RWPE2 (cell line): ENCODE results near the gene RUFY1.
A peak's percentile ranks its signal among the peaks of the same experiment; 100 is the strongest.
"Not testable (repeated sequence)": the region's sequence is repeated elsewhere in the genome, so short reads cannot be mapped to it uniquely, and the experiment has no call there.

Source experiments
- ATAC-seq: fragments of 200-7000 bp; cut with Tn5 transposase; 3 replicates; pipeline ENCODE4 v1.9.1; 2021; ENCODE audit warnings: low read depth
- DNase-seq: peaks from one replicate; pipeline ENCODE4 v3.0.0-alpha.2; 2020; ENCODE audit warnings: low spot score
- H3K27ac ChIP-seq: fragments of 450-650 bp; 2 replicates; pipeline ENCODE4 v1.5.1; 2017; ENCODE audit warnings: mild to moderate bottlenecking; ENCODE audit not compliant: poor library complexity, severe bottlenecking
- H3K27me3 ChIP-seq: fragments of 250-450 bp; sonication (Bioruptor Pico); 2 replicates; pipeline ENCODE4 v1.5.1; 2021; ENCODE audit warnings: mild to moderate bottlenecking, moderate library complexity; ENCODE audit not compliant: insufficient read depth, poor library complexity, severe bottlenecking
- H3K36me3 ChIP-seq: fragments of 250-450 bp; sonication (Bioruptor Pico); 2 replicates; pipeline ENCODE4 v1.5.1; 2020; ENCODE audit warnings: low read depth, mild to moderate bottlenecking, moderate library complexity
- H3K4me1 ChIP-seq: fragments of 250-450 bp; sonication (Bioruptor Pico); 2 replicates; pipeline ENCODE4 v1.5.1; 2021; ENCODE audit warnings: mild to moderate bottlenecking, moderate library complexity; ENCODE audit not compliant: insufficient read depth, poor library complexity, severe bottlenecking
- H3K4me3 ChIP-seq: fragments of 250-450 bp; sonication (Bioruptor Pico); 2 replicates; pipeline ENCODE4 v1.5.1; 2021; ENCODE audit warnings: mild to moderate bottlenecking, moderate library complexity; ENCODE audit not compliant: severe bottlenecking
- H3K9me3 ChIP-seq: fragments of 250-450 bp; sonication (Bioruptor Pico); 2 replicates; pipeline ENCODE4 v1.5.1; 2021; ENCODE audit warnings: mild to moderate bottlenecking, moderate library complexity; ENCODE audit not compliant: severe bottlenecking
- CTCF ChIP-seq: fragments of 450-650 bp; IDR thresholded peaks from one replicate; pipeline ENCODE4 v1.5.1; 2017; ENCODE audit warnings: mild to moderate bottlenecking, moderate library complexity; ENCODE audit not compliant: poor library complexity, severe bottlenecking

Gene RUFY1

GRCh38 chr5:179624841-179625271, 74.5 kb downstream of the RUFY1 start:
- no peak for ATAC-seq
- Histone ChIP-seq H3K9me3 (no peaks in the 10 kb centered on the region), H3K27me3 (no peaks in the 10 kb centered on the region), H3K36me3 (peaks cover 38% of the 10 kb centered on the region), H3K4me1 (peaks cover 21% of the 10 kb centered on the region), H3K4me3 (no peak overlapping the region), H3K27ac (peak overlapping the region; percentile 87)
- no peak for TF ChIP-seq CTCF
- DNase-seq: no peak

- Histone ChIP-seq H3K4me3 (peak overlapping the region; percentile 26), H3K27ac (peak overlapping the region; percentile 21)
- not testable (repeated sequence) for H3K9me3 ChIP-seq, H3K27me3 ChIP-seq, DNase-seq, H3K4me1 ChIP-seq, H3K36me3 ChIP-seq
- peak; percentile 17 for TF ChIP-seq CTCF
- peak; percentile 72 for ATAC-seq
Measured at GRCh38 chr5:179633501-179634369, 83.4 kb downstream of the RUFY1 start.

DNA sequence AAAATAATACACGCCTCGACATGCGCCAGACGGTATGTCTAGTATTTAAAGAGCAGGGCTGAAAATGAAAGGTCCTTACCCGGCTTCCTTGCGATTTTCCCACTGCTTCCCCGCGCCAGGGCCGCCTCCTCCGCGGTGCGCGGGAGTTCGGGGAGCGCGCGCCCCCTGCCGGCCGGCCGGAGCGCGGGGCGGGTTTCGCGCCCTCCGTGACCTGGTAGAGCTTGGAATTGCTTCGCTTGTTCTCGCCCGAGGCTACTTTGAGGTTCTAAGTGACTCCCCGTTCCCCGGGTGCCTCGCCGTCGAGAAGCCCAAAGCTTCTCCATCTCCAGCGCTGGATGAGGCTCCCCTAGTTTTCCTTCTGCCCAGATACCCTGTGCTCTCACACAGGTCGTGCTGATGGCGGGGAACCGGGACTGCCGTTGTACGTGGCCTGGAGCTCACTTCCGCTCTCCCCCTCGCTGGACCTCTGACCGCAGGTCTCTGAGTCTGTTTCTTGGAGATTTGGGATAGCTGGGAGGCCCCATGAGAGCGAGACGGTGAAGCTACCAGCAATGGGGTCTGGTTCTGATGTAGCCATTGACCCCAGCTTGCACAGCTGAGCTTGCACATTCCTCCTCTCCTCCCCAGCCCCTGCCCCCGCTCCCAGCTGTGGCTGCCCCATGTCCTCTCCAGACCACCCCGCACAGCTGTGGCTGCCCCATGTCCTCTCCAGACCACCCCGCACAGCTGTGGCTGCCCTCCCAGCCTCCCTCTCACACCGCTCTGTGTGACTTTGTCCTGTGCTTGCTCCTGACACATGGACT, 84.2 kb downstream of the RUFY1 start:
- H3K27ac ChIP-seq, H3K4me3 ChIP-seq, H3K4me1 ChIP-seq, H3K27me3 ChIP-seq, H3K9me3 ChIP-seq, DNase-seq, H3K36me3 ChIP-seq: not testable (repeated sequence)
- TF ChIP-seq CTCF: peak; percentile 5
- ATAC-seq: peak; percentile 90

- H3K9me3 ChIP-seq, ATAC-seq, H3K27me3 ChIP-seq, DNase-seq, H3K4me1 ChIP-seq, H3K4me3 ChIP-seq, H3K36me3 ChIP-seq, H3K27ac ChIP-seq: not testable (repeated sequence)
Measured at GRCh38 chr5:179639296-179639695, 88.9 kb downstream of the RUFY1 start.

DNA sequence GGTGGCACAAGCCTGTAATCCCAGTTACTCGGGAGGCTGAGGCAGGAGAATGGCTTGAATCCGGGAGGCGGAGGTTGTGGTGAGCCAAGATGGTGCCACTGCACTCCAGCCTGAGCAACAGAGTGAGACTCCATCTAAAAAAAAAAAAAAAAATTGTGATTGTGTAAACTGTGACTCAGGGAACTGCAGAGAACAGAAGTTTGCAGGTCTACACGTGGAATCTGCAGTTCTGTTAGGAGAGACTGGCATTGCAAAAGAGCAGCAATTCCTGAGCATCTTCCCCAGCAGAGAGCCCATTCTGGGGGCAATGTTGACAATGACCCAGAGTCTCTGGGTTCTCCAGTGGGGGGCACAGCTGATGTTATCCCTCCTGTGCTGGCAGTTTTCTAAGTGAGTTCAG, 91.4 kb downstream of the RUFY1 start:
- not testable (repeated sequence) for H3K9me3 ChIP-seq, H3K4me3 ChIP-seq, H3K36me3 ChIP-seq, H3K27ac ChIP-seq, H3K27me3 ChIP-seq, H3K4me1 ChIP-seq, ATAC-seq, DNase-seq

- not testable (repeated sequence) for H3K9me3 ChIP-seq, H3K27me3 ChIP-seq, ATAC-seq, H3K4me1 ChIP-seq, H3K36me3 ChIP-seq, H3K4me3 ChIP-seq, H3K27ac ChIP-seq
- peak; percentile 29 for DNase-seq
Measured at GRCh38 chr5:179642626-179643025, 92.3 kb downstream of the RUFY1 start.

DNA sequence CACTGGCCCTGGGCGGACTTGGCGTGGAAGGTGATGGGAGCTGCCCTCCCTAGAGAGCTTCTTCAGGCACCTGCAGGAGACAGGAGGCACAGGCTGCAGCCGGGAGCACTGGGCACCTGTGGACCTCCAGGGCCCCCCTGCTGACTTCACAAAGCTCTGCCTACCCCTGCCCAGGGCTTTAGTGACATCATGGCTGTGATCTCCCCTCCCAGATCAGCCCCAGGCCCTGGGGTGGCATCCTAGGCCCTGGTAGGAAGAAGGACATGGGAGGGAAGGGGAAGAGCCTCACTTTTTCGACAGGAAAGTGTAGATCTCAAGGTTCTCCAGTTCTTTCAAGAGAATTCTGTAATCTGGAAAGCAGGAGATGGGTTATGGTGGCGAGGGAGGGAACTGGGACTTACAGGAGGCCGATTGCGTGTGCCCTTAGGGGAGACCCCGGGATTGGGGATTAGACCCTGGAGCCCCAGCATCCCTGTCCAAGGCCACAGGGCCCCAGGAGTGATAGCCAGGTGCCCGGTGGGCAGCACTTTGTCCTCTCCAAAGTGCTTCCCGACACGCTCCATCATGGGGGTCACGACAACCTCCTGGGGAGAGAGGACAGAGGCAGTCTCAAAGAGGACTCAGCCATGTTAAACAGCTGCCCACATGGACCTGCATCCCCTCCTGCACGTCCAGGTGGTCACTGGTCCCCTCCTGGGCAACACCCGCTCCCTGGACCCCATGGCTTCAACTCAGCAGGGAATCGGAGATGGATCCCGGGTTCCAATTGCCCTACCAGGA, 93.0 kb downstream of the RUFY1 start:
- H3K4me1 ChIP-seq, H3K27ac ChIP-seq, H3K36me3 ChIP-seq, ATAC-seq, DNase-seq, H3K9me3 ChIP-seq, H3K27me3 ChIP-seq, H3K4me3 ChIP-seq: not testable (repeated sequence)

DNA sequence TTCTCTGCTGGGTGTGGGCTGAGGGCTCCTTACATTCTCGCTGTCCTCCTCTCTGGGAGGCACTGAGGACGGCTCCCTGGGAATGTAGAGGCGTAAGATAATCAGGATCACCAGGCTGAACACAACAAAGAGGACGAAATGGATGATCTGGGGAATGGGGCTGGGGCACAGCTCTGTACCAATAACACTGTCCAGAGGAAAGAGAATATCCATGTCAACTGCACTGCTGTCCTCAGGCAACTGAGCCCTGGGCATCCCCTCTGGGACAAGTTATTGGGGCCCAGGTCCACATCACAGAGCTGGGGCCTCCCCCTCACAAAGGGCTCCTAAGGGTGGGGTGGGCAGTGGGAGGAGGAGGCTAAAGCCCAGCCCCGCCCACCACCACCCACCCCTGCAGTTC, 94.4 kb downstream of the RUFY1 start:
- not testable (repeated sequence) for H3K4me1 ChIP-seq, H3K4me3 ChIP-seq, H3K27ac ChIP-seq, H3K36me3 ChIP-seq, H3K9me3 ChIP-seq, H3K27me3 ChIP-seq, DNase-seq
- peak; percentile 40 for ATAC-seq
